Measurements from ENCODE around the gene TMEM79. TPM values are rescaled to one million over a fixed set of nuclear protein-coding genes. Genes with fewer than 3 reads are reported as not detected.

The TMEM79 gene
- total RNA-seq, 2 donors from 2014 or later = 1.5 to 1.9 TPM

DNA sequence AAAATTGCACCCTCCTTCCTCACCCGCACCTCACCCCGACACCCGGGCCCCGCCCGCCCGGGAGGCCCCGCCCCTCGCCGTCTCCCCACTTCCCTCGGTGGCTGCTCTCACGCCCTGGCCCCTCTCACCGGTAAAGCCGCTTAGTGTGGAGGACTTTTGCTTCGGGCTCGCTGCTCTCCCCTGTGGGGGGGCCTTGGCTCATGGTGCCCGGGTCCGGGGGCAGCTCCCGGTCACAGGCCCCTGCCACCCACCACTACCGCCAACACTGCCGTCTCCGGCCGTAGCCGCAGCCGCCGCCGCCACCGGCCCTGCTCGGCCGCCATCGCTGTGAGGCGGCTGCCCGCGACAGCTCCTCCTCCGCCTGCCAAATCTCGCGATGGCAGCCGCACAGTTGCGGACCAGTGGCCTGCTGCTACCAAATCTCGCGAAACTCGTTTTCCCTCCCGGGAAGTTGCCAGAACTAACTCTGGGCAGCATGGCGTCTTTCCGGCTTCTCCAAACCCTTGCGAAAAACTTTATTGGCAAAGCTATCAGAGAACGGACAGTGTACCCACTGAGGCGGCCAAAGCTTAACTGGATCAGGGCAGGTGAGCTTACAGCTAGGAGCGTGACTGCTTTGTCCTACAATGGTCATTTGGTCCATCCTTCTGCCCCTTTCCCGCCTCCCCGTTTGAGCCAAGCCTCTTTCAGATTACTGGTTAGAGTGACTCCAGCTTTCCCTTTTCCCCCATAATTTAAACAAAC is 1.5 kb upstream of the TMEM79 start, which contains the start of gene SMG5:
Gene SMG5, minus strand, starts transcription at position 347 of the 744 bp plus-strand sequence. Its CDS starts 145 bp downstream, at position 202.
- peak within 1 kb of the TSS; percentile 82 for H3K9ac ChIP-seq (ENCODE audit: extremely low read depth, low read length, poor library complexity, severe bottlenecking)
- TF ChIP-seq, protein P1, sequence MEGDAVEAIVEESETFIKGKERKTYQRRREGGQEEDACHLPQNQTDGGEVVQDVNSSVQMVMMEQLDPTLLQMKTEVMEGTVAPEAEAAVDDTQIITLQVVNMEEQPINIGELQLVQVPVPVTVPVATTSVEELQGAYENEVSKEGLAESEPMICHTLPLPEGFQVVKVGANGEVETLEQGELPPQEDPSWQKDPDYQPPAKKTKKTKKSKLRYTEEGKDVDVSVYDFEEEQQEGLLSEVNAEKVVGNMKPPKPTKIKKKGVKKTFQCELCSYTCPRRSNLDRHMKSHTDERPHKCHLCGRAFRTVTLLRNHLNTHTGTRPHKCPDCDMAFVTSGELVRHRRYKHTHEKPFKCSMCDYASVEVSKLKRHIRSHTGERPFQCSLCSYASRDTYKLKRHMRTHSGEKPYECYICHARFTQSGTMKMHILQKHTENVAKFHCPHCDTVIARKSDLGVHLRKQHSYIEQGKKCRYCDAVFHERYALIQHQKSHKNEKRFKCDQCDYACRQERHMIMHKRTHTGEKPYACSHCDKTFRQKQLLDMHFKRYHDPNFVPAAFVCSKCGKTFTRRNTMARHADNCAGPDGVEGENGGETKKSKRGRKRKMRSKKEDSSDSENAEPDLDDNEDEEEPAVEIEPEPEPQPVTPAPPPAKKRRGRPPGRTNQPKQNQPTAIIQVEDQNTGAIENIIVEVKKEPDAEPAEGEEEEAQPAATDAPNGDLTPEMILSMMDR (conservative IDR thresholded peaks at IDR 0.05) = no peak
- H3K36me3 ChIP-seq (ENCODE audit: control insufficient read depth, insufficient read depth, low read length) = peaks cover 29% of the 10 kb centered on the region
- Mint-ChIP-seq H3K27me3 (ENCODE audit: insufficient read depth) (no peaks in the 10 kb centered on the region), H3K4me3 (peak within 1 kb of the TSS; percentile 95), H3K9me3 (no peaks in the 10 kb centered on the region), H3K27ac (peak within 1 kb of the TSS; percentile 89), H3K4me1 (peaks cover 14% of the 10 kb centered on the region), H3K36me3 (ENCODE audit: low read depth) (peaks cover 13% of the 10 kb centered on the region)
- H3K4me3 ChIP-seq (ENCODE audit: low read length) = peak within 1 kb of the TSS; percentile 90
- 0% methylated on average over 13 to 50 of the region's 50 CpGs for WGBS, 2 experiments (ENCODE audit: insufficient coverage in 1 of 2, insufficient read length in 1 of 2)
- peak; percentile 98 for DNase-seq
- H3K4me1 ChIP-seq (ENCODE audit: control insufficient read depth, insufficient read depth, low read length) = peaks cover 6% of the 10 kb centered on the region
- no peaks in the 10 kb centered on the region for H3K9me3 ChIP-seq (ENCODE audit: control insufficient read depth, low read length)
- peak within 1 kb of the TSS; percentile 88 for H3K27ac ChIP-seq (ENCODE audit: low read depth, low read length)
- no peaks in the 10 kb centered on the region for H3K27me3 ChIP-seq (ENCODE audit: control insufficient read depth, insufficient read depth, low read length, poor library complexity, severe bottlenecking)

DNA sequence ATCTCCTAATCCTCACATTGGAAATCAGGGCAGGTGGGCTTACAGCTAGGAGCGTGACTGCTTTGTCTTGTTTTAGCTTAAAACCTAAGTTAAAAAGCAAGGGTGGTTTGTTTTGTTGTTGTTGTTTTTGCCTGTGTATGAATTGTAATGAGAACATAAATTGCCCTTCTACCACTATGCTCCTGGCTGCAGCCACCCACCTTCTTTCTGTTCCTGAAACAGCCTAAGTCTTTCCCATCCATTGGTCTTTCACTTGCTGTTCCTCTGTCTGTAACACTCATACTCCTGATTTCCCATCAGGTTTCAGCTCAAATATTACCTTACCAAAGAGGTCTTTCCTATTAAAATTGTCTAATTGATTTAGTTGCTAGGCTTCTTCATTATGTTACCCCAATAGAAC is 604 bp upstream of the TMEM79 start:
- Mint-ChIP-seq H3K36me3 (ENCODE audit: low read depth) (peaks cover 4% of the 10 kb centered on the region), H3K9me3 (no peaks in the 10 kb centered on the region), H3K27me3 (ENCODE audit: insufficient read depth) (no peaks in the 10 kb centered on the region), H3K4me1 (peaks cover 14% of the 10 kb centered on the region), H3K27ac (peak overlapping the region; percentile 89), H3K4me3 (peak overlapping the region; percentile 95)
- DNase-seq = no peak
- TF ChIP-seq, protein P1 (conservative IDR thresholded peaks at IDR 0.05) = no peak
- Histone ChIP-seq H3K36me3 (ENCODE audit: control insufficient read depth, insufficient read depth, low read length) (peaks cover 20% of the 10 kb centered on the region), H3K4me3 (ENCODE audit: low read length) (peak overlapping the region; percentile 90), H3K27me3 (ENCODE audit: control insufficient read depth, insufficient read depth, low read length, poor library complexity, severe bottlenecking) (no peaks in the 10 kb centered on the region), H3K4me1 (ENCODE audit: control insufficient read depth, insufficient read depth, low read length) (peaks cover 6% of the 10 kb centered on the region), H3K9ac (ENCODE audit: extremely low read depth, low read length, poor library complexity, severe bottlenecking) (peak overlapping the region; percentile 82), H3K9me3 (ENCODE audit: control insufficient read depth, low read length) (no peaks in the 10 kb centered on the region), H3K27ac (ENCODE audit: low read depth, low read length) (no peak overlapping the region)
- WGBS, 2 experiments (ENCODE audit: insufficient coverage in 1 of 2, insufficient read length in 1 of 2) = 100% methylated on average over 1 of the region's 1 CpG; no CpG with 5 or more reads in 1 of the 2 experiments

DNA sequence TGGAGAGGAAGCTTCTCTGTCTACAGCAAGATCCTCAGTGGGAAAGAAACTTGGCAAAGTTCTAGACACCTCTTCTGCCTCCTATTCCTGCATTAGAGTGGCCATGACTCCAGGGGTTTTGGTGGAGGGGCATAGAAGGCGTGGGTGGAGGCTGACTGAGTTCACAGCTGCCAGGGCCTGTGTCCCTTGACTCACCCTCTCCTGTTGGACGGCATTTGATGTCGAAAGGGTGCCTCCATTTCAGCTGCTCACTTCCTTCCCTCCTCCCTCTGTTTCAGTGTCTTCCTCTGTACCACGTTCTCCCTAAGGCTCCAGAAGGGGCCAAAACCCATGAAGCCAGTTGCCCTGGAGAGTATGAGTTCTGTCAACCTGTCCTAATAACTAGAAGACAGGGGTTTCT is 632 bp downstream of the TMEM79 start:
- 90 to 93% methylated on average over 2 to 4 of the region's 4 CpGs for WGBS, 2 experiments (ENCODE audit: insufficient coverage in 1 of 2, insufficient read length in 1 of 2)
- no peaks in the 10 kb centered on the region for H3K27me3 ChIP-seq (ENCODE audit: control insufficient read depth, insufficient read depth, low read length, poor library complexity, severe bottlenecking)
- TF ChIP-seq, protein P1 (conservative IDR thresholded peaks at IDR 0.05) = no peak
- H3K27ac Mint-ChIP-seq = no peak overlapping the region
- H3K36me3 Mint-ChIP-seq (ENCODE audit: low read depth) = peaks cover 9% of the 10 kb centered on the region
- H3K36me3 ChIP-seq (ENCODE audit: control insufficient read depth, insufficient read depth, low read length) = peaks cover 11% of the 10 kb centered on the region
- no peaks in the 10 kb centered on the region for H3K27me3 Mint-ChIP-seq (ENCODE audit: insufficient read depth)
- no peak for DNase-seq
- H3K9me3 Mint-ChIP-seq = no peaks in the 10 kb centered on the region
- H3K4me1 Mint-ChIP-seq = peaks cover 14% of the 10 kb centered on the region
- no peak overlapping the region for H3K27ac ChIP-seq (ENCODE audit: low read depth, low read length)
- no peak overlapping the region for H3K9ac ChIP-seq (ENCODE audit: extremely low read depth, low read length, poor library complexity, severe bottlenecking)
- H3K4me3 ChIP-seq (ENCODE audit: low read length) = no peak overlapping the region
- no peaks in the 10 kb centered on the region for H3K9me3 ChIP-seq (ENCODE audit: control insufficient read depth, low read length)
- peaks cover 6% of the 10 kb centered on the region for H3K4me1 ChIP-seq (ENCODE audit: control insufficient read depth, insufficient read depth, low read length)
- H3K4me3 Mint-ChIP-seq = no peak overlapping the region

Measured in endodermal cell (in vitro differentiated cells).